Tibial artery (tissue), 4 donors: ENCODE data around the gene MSX1.

ENCODE experiments used
- DNase-seq, 2 donors: peaks; one replicate each; pipeline ENCODE4 v3.0.0-alpha.2; 2019
- H3K27ac ChIP-seq, 2 donors: fragments of 200-600 bp; sonication (generic) in 1 of 2; 1 replicate in 1 of 2; 2 replicates in 1 of 2; pipeline ENCODE4 v1.5.1; 2018 to 2019; ENCODE audit warnings: mild to moderate bottlenecking in 1 of 2
- H3K27me3 ChIP-seq, 2 donors: fragments of 200-600 bp; sonication (generic) in 1 of 2; one replicate each; pipeline versions ENCODE4 v1.5.1 to v1.6.0; 2016 to 2019
- H3K36me3 ChIP-seq, 3 donors: fragments of 200-600 bp; sonication (generic) in 2 of 3; one replicate each; pipeline ENCODE4 v1.5.1; 2016 to 2019; ENCODE audit warnings: mild to moderate bottlenecking in 2 of 3
- H3K4me1 ChIP-seq, 4 donors: fragments of 200-600 bp; sonication (generic) in 2 of 4; 1 replicate in 3 of 4; 2 replicates in 1 of 4; pipeline ENCODE4 v1.5.1; 2016 to 2019
- H3K4me3 ChIP-seq, 2 donors: fragments of 200-600 bp; sonication (generic) in 1 of 2; 1 replicate in 1 of 2; 2 replicates in 1 of 2; pipeline ENCODE4 v1.5.1; 2018 to 2019; ENCODE audit warnings: mild to moderate bottlenecking in 2 of 2
- H3K9me3 ChIP-seq, 3 donors: fragments of 200-600 bp; sonication (generic) in 1 of 3; one replicate each; pipeline ENCODE4 v1.5.1; 2016 to 2019
- CTCF ChIP-seq, 2 experiments: fragments of 200-600 bp in 1 of 2; fragments of 450-650 bp in 1 of 2; IDR thresholded peaks; one replicate each; pipeline ENCODE4 v1.5.1; 2017 to 2019; ENCODE audit warnings: antibody characterized with exemption in 2 of 2, mild to moderate bottlenecking in 1 of 2, moderate library complexity in 1 of 2
- intact Hi-C: fragments of 100-400 bp; cut with DNase I; formaldehyde crosslinking; loops from one replicate; pipeline ENCODE4 v1.15.0; 2023; ENCODE audit warnings: low total_unique reads

MSX1 gene

GRCh38 chr4:4913147-4913561 lies 53.7 kb downstream of the MSX1 start:
- H3K27me3 ChIP-seq = no peaks in the 10 kb centered on the region
- intact Hi-C loops = no loop called here
- no peaks in the 10 kb centered on the region for H3K9me3 ChIP-seq
- no peak overlapping the region for H3K4me3 ChIP-seq
- H3K4me1 ChIP-seq = no peaks in the 10 kb centered on the region
- peak; percentile 57 to 74 for DNase-seq
- no peak for TF ChIP-seq CTCF (IDR thresholded peaks at IDR 0.05)
- no peak overlapping the region for H3K27ac ChIP-seq
- H3K36me3 ChIP-seq = no peaks in the 10 kb centered on the region
